Measurements from ENCODE around the gene MRPS17.

The MRPS17 gene

DNA sequence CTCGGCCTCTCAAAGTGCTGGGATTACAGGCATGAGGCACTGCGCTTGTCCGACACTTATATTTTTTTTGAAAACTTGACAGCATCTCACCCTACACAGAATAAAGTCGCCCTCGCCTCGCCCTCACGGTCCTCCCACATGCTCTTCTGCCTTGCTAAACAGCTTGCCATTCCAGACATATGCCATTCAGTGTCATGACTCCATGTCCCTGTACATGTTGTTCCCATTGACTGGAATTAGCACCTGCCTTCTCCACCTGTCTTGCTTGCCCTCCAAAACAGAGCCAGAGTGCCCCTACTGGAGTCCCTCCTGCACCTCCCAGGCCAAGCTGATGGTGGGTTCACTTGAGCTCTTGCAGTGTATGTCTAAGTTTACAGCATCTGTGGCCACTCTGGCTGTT lies 18.9 kb downstream of the MRPS17 start:
- no peak for DNase-seq (ENCODE audit: low read depth in 2 of 3, low spot score in 1 of 3)

DNA sequence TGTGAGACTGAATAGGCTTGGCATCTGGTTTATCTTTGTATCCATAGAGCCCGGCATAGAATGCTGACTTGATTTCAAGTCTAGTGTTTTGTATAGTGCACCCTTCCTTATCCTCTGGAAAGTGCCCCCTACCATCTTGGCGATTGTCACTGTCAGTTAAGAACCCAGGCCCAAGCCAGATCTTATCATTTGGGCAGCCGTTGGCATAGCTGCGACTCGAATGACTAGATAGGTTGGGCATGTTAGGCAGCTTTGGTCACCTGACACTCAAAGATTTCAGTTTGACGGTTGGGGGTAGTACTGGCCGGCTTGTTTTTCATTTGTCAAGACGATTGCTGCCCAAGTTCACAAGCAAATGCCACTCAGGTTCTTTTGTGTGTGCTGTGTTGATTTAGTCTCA lies 19.3 kb downstream of the MRPS17 start:
- no peak for DNase-seq (ENCODE audit: low read depth in 2 of 3, low spot score in 1 of 3)

DNA sequence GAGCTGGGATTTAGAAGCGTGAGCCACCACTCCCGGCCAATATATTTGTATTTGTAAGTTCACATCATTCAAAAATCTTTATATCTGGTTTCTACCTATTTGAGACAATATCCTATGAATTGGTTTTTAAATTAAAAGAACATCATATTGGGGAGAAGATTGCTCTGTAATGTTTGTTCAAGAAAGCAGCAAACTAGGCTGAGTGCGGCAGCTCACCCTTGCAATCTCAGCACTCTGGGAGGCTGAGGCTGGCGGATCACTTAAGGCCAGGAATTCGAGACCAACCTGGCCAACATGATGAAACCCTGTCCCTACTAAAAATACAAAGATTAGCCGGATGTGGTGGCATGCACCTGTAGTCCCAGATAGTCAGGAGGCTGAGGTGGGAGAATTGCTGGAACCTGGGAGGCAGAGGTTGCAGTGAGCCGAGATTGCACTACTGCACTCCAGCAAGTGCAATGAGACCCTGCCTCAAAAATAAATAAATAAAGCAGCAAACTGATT lies 22.1 kb downstream of the MRPS17 start:
- DNase-seq (ENCODE audit: low read depth in 2 of 3, low spot score in 1 of 3), result no peak

DNA sequence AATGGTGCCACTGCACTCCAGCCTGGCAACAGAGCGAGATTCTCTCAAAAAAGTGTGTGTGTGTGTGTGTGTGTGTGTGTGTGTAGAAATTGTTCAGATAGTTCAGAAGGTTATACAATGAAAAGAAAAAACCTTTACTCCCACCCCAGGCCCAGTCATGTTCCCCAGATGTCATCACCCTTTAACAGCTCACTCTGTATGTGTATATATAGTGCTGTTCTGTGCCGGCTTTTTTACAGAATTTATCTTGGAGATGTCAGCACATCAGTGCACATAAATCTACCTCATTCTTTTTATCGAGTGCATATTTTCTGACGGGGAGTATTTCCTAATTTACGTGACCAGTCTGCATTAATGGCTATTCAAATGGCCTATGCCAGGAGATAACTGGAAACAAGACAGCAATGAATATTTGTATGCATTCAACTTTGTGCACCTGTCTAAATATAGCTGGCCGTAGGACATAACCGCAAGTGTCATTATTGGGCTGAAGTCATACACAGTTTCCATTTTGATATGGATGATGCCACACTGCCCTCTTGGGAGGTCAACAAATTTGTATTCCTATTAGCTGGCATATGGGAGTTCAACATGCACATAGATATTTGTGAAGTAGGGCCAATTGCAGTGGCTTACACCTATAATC lies 24.4 kb downstream of the MRPS17 start:
- DNase-seq (ENCODE audit: low read depth in 2 of 3, low spot score in 1 of 3), result no peak

DNA sequence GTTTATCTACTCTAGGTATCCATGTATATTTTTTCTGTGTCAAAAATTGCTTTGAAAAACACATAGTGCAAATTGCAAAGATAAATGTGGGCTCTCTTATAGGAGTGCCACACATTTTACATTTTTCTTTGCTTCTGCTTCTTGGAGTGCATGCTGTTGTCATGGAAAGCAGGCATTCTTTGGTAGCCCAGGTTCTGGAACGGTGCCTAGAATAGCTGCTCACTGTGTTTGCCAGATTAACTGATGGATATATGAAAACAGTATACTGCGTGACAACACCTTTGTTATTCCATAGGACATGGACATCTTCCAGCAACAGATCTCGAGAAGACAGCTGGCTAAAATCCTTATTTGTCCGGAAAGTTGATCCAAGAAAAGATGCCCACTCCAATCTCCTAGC lies 26.2 kb downstream of the MRPS17 start:
- no peak for DNase-seq (ENCODE audit: low read depth in 2 of 3, low spot score in 1 of 3)

DNA sequence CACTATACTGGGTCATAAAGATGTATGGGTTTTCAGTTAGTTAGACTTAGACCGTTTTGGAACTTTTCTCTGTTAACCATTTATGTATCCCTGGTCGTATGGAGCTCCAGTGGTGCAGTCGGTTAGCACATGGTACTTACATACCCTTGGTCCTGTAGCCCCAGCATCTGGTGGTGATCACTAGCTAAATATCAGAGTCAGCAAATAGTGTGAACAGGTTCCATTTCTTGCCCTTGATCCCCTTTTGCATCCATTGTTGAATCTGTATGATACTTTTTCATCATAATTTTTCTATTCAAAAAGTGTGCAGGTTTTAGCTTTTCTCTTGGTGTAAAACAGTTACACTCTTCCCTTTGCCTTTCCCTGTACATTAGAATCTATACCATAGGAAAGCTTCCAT lies 28.6 kb downstream of the MRPS17 start:
- no peak for DNase-seq (ENCODE audit: low read depth in 2 of 3, low spot score in 1 of 3)

DNA sequence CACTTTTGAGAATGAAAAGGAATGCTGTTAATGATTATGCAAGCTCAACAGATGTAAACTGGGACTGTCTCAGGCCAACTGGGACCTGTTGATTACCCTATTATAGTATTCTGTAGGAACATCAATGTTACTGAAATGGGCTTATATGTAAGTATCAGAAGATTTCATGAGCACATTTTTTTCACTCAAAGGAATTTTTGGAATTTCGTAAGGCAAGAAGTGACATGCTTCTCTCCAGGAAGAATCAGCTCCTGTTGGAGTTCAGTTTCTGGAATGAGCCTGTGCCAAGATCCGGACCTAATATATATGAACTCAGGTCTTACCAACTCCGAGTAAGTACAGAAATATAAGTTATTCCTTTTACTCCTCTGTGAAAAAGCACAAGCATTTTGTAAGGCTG lies 31.9 kb downstream of the MRPS17 start:
- no peak for DNase-seq (ENCODE audit: low read depth in 2 of 3, low spot score in 1 of 3)

DNA sequence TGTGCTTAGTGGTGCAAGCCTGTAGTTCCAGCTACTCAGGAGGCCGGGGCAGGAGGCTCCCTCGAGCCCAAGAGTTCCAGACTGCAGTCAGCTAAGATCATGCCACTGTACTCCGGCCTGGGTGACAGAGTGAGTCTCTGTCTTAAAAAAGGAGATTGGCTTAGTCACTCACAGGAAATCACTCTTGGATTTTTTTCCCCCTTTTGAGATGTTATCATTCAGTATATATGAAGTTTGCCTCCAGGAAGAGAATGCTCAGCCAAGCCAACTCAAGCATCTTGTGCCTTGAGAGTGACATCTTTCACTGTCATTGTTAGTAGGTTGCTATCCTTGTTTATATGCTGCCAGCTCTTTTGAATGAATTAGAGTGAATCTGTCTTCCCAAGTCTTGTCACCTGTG lies 40.7 kb downstream of the MRPS17 start:
- DNase-seq (ENCODE audit: low read depth in 2 of 3, low spot score in 1 of 3), result no peak

DNA sequence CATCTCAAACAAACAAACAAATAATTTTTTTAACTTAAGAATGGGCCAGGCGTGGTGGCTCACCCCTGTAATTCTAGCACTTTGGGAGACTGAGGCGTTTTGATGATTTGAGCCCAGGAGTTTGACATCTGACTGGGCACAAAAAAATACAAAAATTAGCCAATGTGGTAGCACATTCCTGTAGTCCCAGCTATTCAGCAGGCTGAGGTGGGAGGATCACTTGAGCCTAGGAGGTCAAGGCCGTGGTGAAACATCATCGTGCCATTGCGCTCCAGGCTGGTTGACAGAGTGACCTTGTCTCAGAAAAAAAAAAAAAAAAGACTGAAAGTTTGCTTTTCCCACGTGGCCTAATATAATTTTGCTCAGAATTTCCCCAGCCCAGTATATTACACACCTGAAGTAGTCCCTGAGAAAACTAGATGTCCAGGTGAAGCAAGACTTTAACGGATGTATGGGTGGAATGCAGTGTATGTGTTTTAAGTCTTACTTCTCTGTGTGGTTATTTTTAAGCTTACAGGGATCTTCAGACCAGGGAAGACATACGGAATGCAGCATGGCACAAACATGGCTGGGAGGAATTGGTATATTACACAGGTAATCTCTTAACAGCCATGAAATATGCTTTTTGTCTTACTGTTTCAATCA lies 45.3 kb downstream of the MRPS17 start:
- DNase-seq (ENCODE audit: low read depth in 2 of 3, low spot score in 1 of 3), result no peak

DNA sequence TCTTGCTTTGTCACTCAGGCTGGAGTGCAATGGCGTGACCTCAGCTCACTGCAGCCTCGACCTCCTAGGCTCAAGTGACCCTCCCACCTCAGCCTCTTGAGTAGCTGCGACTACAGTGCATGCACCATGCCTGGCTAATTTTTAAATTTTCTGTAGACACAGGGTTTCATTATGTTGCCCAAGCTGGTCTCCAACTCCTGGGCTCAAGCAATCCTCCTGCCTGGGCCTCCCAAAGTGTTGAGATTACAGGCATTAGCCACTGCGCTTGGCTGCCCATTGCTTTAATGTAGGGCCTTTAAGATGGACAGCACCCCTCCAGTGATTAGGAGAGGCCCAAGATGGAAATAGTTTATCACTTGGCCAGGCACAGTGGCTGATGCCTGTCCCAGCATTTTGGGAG lies 52.1 kb downstream of the MRPS17 start:
- no peak for DNase-seq (ENCODE audit: low read depth in 2 of 3, low spot score in 1 of 3)
